Type B pancreatic cell (in vitro differentiated cells): ENCODE results near the gene SIAH1. TPM values are rescaled to one million over a fixed set of nuclear protein-coding genes. Genes with fewer than 3 reads are reported as not detected.

Experiments used
- DNase-seq: peaks from one replicate; pipeline ENCODE4 v3.0.0; 2021; ENCODE audit warnings: mixed read lengths; ENCODE audit not compliant: unreplicated experiment; ENCODE audit errors: extremely low spot score
- H3K27ac Mint-ChIP-seq: 2 replicates; pipeline ENCODE4 v1.8.0; 2021; ENCODE audit warnings: mild to moderate bottlenecking, mixed read lengths
- H3K27me3 Mint-ChIP-seq: 2 replicates; pipeline ENCODE4 v1.8.0; 2021; ENCODE audit warnings: mixed read lengths
- H3K36me3 Mint-ChIP-seq: 2 replicates; pipeline ENCODE4 v1.8.0; 2021; ENCODE audit warnings: mixed read lengths
- H3K4me1 Mint-ChIP-seq: one replicate; pipeline ENCODE4 v1.8.0; 2021; ENCODE audit warnings: mixed read lengths; ENCODE audit not compliant: unreplicated experiment
- H3K4me3 Mint-ChIP-seq: 2 replicates; pipeline ENCODE4 v1.8.0; 2021; ENCODE audit warnings: mild to moderate bottlenecking, mixed read lengths
- H3K9me3 Mint-ChIP-seq: 2 replicates; pipeline ENCODE4 v1.8.0; 2021; ENCODE audit warnings: mixed read lengths
- CTCF ChIP-seq: fragments of 200-600 bp; sonication (generic); conservative IDR thresholded peaks from 2 replicates; pipeline ENCODE4 v1.5.0; 2021; ENCODE audit warnings: antibody characterized with exemption, mild to moderate bottlenecking
- total RNA-seq: library from RNA; stranded (reverse); gene quantifications from 2 replicates; pipeline ENCODE4 v1.2.1, GENCODE V29; 2021; ENCODE audit warnings: low replicate concordance

Gene SIAH1
- total RNA-seq, 1 donor from 2014 or later: 26.8 TPM

- Mint-ChIP-seq H3K27ac (no peak overlapping the region), H3K36me3 (peaks cover 28% of the 10 kb centered on the region), H3K9me3 (no peaks in the 10 kb centered on the region), H3K4me1 (no peaks in the 10 kb centered on the region), H3K27me3 (no peaks in the 10 kb centered on the region), H3K4me3 (no peak overlapping the region)
- TF ChIP-seq CTCF: no peak
- DNase-seq: no peak
These were observed 54.9 kb downstream of the SIAH1 start for GRCh38 chr16:48330189-48330840.

- no peak for TF ChIP-seq CTCF
- DNase-seq: no peak
- Mint-ChIP-seq H3K36me3 (peaks cover 27% of the 10 kb centered on the region), H3K4me3 (no peak overlapping the region), H3K9me3 (no peaks in the 10 kb centered on the region), H3K27ac (no peak overlapping the region), H3K27me3 (no peaks in the 10 kb centered on the region), H3K4me1 (no peaks in the 10 kb centered on the region)
These were observed 56.1 kb downstream of the SIAH1 start for GRCh38 chr16:48329138-48329537.

GRCh38 chr16:48326915-48327314 lies 58.3 kb downstream of the SIAH1 start:
- Mint-ChIP-seq H3K27ac (no peak overlapping the region), H3K27me3 (no peaks in the 10 kb centered on the region), H3K4me1 (no peaks in the 10 kb centered on the region), H3K36me3 (peaks cover 19% of the 10 kb centered on the region), H3K9me3 (no peaks in the 10 kb centered on the region), H3K4me3 (no peak overlapping the region)
- no peak for DNase-seq
- no peak for TF ChIP-seq CTCF

GRCh38 chr16:48323783-48324775 lies 61.1 kb downstream of the SIAH1 start:
- H3K4me3 Mint-ChIP-seq: no peak overlapping the region

More at GRCh38 chr16:48323783-48324775, 61.1 kb downstream of the SIAH1 start:
- Mint-ChIP-seq H3K9me3 (no peaks in the 10 kb centered on the region), H3K27me3 (no peaks in the 10 kb centered on the region), H3K36me3 (peaks cover 14% of the 10 kb centered on the region), H3K4me1 (no peaks in the 10 kb centered on the region), H3K27ac (no peak overlapping the region)
- TF ChIP-seq CTCF: no peak
- no peak for DNase-seq
